ENCODE measurements around the gene TBCEL. TPM values are rescaled to one million over a fixed set of nuclear protein-coding genes. Genes with fewer than 3 reads are reported as not detected.

Gene TBCEL
- total and polyA plus RNA-seq, 3 donors from 2014 or later = 38.2 to 42.9 (median 42.7) TPM

- intact Hi-C loops (cut with DNase I; ENCODE audit: low total_unique reads) = loop anchor here (10.0 kb wide), 2 partner anchors 85 to 595 kb away; partner anchors contain the start of genes GRIK4 and TBCEL
- WGBS, 2 donors = 76 to 78% methylated on average over 2 of the region's 2 CpGs
Observed at GRCh38 chr11:121109471-121109870, 85.6 kb downstream of the TBCEL start.

GRCh38 chr11:121109916-121110586 lies 86.1 kb downstream of the TBCEL start:
- Histone ChIP-seq H3K9me3 (no peaks in the 10 kb centered on the region), H3K4me1 (peaks cover 17% of the 10 kb centered on the region), H3K4me3 (no peak overlapping the region), H3K36me3 (ENCODE audit: low read depth, missing control alignments) (no peaks in the 10 kb centered on the region), H3K27ac (no peak overlapping the region), H3K27me3 (no peaks in the 10 kb centered on the region)
- intact Hi-C loops (cut with DNase I; ENCODE audit: low total_unique reads) = loop anchor here (5.0 to 10.0 kb wide), 4 partner anchors 85 to 595 kb away; partner anchors contain the start of genes GRIK4 and TBCEL
- 57 to 67% methylated on average over 7 of the region's 7 CpGs for WGBS, 2 donors
- no peak for DNase-seq
- TF ChIP-seq, protein P1, sequence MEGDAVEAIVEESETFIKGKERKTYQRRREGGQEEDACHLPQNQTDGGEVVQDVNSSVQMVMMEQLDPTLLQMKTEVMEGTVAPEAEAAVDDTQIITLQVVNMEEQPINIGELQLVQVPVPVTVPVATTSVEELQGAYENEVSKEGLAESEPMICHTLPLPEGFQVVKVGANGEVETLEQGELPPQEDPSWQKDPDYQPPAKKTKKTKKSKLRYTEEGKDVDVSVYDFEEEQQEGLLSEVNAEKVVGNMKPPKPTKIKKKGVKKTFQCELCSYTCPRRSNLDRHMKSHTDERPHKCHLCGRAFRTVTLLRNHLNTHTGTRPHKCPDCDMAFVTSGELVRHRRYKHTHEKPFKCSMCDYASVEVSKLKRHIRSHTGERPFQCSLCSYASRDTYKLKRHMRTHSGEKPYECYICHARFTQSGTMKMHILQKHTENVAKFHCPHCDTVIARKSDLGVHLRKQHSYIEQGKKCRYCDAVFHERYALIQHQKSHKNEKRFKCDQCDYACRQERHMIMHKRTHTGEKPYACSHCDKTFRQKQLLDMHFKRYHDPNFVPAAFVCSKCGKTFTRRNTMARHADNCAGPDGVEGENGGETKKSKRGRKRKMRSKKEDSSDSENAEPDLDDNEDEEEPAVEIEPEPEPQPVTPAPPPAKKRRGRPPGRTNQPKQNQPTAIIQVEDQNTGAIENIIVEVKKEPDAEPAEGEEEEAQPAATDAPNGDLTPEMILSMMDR (IDR thresholded peaks at IDR 0.05) = no peak
- TF ChIP-seq POLR2A (IDR thresholded peaks at IDR 0.05) = no peak

More at GRCh38 chr11:121109471-121109870, 85.6 kb downstream of the TBCEL start:
- no peak for DNase-seq
- TF ChIP-seq POLR2A (IDR thresholded peaks at IDR 0.05) = no peak
- TF ChIP-seq, protein P1 (IDR thresholded peaks at IDR 0.05) = no peak
- H3K27me3 ChIP-seq = no peaks in the 10 kb centered on the region
- H3K36me3 ChIP-seq (ENCODE audit: low read depth, missing control alignments) = no peaks in the 10 kb centered on the region
- H3K4me1 ChIP-seq = peaks cover 22% of the 10 kb centered on the region
- no peaks in the 10 kb centered on the region for H3K9me3 ChIP-seq
- H3K27ac ChIP-seq = no peak overlapping the region
- no peak overlapping the region for H3K4me3 ChIP-seq

DNA sequence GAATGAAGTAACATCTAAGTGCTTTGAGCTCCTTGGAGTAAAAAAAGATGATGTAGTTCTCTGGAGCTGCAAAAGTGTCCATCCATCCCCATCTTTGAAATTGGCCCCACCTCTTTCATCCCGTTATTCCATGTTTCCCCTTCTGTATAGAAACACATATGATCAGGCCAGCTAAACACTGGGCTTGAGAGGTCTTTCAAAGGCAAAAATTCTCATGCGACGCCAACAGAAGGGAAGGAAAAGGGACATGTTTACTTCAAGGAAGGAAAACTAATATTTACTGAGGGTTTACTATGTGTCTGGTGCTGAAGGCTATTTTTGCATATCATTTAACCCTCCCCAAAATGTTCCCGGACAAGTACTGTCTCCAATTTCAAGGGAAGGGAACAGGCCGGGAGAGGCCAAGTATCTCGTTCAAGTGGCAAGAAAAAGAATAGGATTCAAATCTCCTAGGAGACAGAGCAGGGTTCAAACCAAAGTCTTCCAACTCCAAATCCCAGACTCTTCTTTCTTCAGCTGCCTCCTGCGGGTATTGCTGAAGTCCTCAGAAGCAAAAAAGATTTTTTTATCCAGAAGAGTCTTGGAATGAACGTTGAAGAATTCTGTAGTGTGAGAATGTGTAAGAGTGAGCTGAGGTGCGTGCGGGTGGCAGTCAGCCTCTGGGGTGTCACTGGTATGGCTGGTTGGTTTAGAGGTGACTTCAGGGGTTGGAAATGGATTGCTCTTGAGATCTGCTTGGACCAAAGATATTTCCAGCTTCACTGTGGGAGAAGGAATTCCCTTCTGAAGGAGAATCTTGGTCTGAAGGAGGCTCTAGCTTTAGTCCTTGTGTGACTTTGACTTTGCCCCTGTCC lies 87.2 kb downstream of the TBCEL start:
- Histone ChIP-seq H3K27ac (no peak overlapping the region), H3K27me3 (no peaks in the 10 kb centered on the region), H3K4me1 (peaks cover 8% of the 10 kb centered on the region), H3K9me3 (no peaks in the 10 kb centered on the region), H3K36me3 (ENCODE audit: low read depth, missing control alignments) (no peaks in the 10 kb centered on the region), H3K4me3 (no peak overlapping the region)
- DNase-seq = no peak
- 69 to 77% methylated on average over 10 of the region's 10 CpGs for WGBS, 2 donors
- no peak for TF ChIP-seq POLR2A (IDR thresholded peaks at IDR 0.05)
- TF ChIP-seq, protein P1 (IDR thresholded peaks at IDR 0.05) = no peak
- intact Hi-C loops (cut with DNase I; ENCODE audit: low total_unique reads) = loop anchor here (5.0 to 10.0 kb wide), 2 partner anchors 156 to 424 kb away; no protein-coding TSS in a partner anchor

DNA sequence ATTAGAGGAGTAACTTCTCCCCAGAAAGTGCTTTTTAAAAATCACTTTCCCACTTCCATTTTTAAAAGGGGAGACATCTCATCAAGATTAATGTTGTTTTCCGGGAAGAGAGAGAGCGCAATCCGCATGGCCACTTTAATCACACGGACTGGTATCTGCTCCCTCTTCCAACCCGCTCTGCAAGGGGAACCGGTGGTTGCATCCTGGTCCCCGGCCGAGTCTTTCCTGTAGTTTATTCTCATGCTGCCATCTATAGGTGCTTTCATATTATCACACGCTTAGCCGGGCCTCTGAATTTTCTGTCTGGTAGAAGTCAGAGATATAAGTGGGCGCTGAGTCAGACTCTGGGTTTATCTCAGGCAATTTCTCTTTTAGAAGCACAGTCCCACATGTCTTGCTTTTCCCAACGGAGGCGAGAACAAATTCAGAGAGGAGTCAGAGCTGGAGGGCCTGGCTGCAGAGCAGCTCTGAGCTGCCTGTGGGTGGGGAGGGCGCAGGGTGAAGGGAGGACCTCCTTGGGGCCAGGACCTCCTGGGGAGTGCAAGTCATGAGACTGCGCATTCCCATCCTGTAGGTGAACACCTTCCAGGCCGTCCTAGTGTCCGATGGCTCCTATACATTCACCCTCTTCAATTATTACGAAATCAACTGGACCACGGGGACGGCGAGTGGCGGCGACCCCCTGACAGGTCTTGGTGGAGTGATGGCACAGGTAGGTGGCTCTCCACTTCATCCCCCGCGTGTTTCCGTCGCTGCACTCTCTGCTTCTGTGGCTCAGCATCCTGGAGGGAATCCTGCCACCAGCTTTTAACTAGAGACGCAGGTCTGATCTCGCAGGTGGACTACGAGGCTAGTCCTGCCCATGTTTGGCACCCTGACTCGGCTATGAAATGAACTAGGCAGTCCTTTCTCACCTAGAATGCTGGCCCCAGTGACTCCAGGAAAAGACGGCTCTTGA lies 88.9 kb downstream of the TBCEL start:
- Histone ChIP-seq H3K27ac (no peak overlapping the region), H3K4me1 (peaks cover 7% of the 10 kb centered on the region), H3K27me3 (no peaks in the 10 kb centered on the region), H3K4me3 (no peak overlapping the region), H3K9me3 (no peaks in the 10 kb centered on the region), H3K36me3 (ENCODE audit: low read depth, missing control alignments) (no peaks in the 10 kb centered on the region)
- intact Hi-C loops (cut with DNase I; ENCODE audit: low total_unique reads) = loop anchor here (5.0 to 10.0 kb wide), 2 partner anchors 158 to 425 kb away; no protein-coding TSS in a partner anchor
- TF ChIP-seq POLR2A (IDR thresholded peaks at IDR 0.05) = no peak
- TF ChIP-seq, protein P1 (IDR thresholded peaks at IDR 0.05) = peak in 2 of 3 experiments; percentile 49 to 54
- WGBS, 2 donors = 53 to 57% methylated on average over 31 to 32 of the region's 32 CpGs
- DNase-seq = peak; percentile 78
